ENCODE measurements around the gene ELMO1.

ELMO1 gene

GRCh38 chr7:37356911-37357636, 91.6 kb downstream of the ELMO1 start:
- TF ChIP-seq CTCF (IDR thresholded peaks at IDR 0.05) = no peak
- no peak for TF ChIP-seq ZFX (IDR thresholded peaks at IDR 0.05; ENCODE audit: borderline replicate concordance)
- no peak overlapping the region for H3K27ac ChIP-seq

- no peak for TF ChIP-seq ZFX (IDR thresholded peaks at IDR 0.05; ENCODE audit: borderline replicate concordance)
- TF ChIP-seq CTCF (IDR thresholded peaks at IDR 0.05) = no peak
- H3K27ac ChIP-seq = no peak overlapping the region
These were observed 94.0 kb downstream of the ELMO1 start for GRCh38 chr7:37354656-37355131.

- 0 out of 2 replicates have a peak overlapping the region, but pooled peaks have one; percentile 6 for H3K27ac ChIP-seq
- TF ChIP-seq CTCF (IDR thresholded peaks at IDR 0.05) (no peak), ZFX (IDR thresholded peaks at IDR 0.05; ENCODE audit: borderline replicate concordance) (no peak)
These were observed 94.6 kb downstream of the ELMO1 start for GRCh38 chr7:37353949-37354655.

- TF ChIP-seq ZFX (IDR thresholded peaks at IDR 0.05; ENCODE audit: borderline replicate concordance) (no peak), CTCF (IDR thresholded peaks at IDR 0.05) (peak; percentile 72)
- 0 out of 2 replicates have a peak overlapping the region, but pooled peaks have one; percentile 6 for H3K27ac ChIP-seq
These were observed 95.4 kb downstream of the ELMO1 start for GRCh38 chr7:37352974-37353948.

- no peak for TF ChIP-seq ZFX (IDR thresholded peaks at IDR 0.05; ENCODE audit: borderline replicate concordance)
- TF ChIP-seq CTCF (IDR thresholded peaks at IDR 0.05) = no peak
- H3K27ac ChIP-seq = no peak overlapping the region
These were observed 96.3 kb downstream of the ELMO1 start for GRCh38 chr7:37352251-37352880.

- H3K27ac ChIP-seq = no peak overlapping the region
- TF ChIP-seq ZFX (IDR thresholded peaks at IDR 0.05; ENCODE audit: borderline replicate concordance) = no peak
- no peak for TF ChIP-seq CTCF (IDR thresholded peaks at IDR 0.05)
These were observed 96.9 kb downstream of the ELMO1 start for GRCh38 chr7:37351716-37352115.

Measured in 22Rv1 (cell line).